Tibial nerve (tissue), 4 donors: Measurements from ENCODE around the gene MTG2. TPM values are rescaled to one million over a fixed set of nuclear protein-coding genes. Genes with fewer than 3 reads are reported as not detected.

Source experiments
- DNase-seq, 2 donors: peaks; one replicate each; pipeline ENCODE4 v3.0.0-alpha.2; 2019; ENCODE audit warnings: low spot score in 2 of 2
- H3K27ac ChIP-seq, 4 donors: fragments of 200-600 bp; sonication (generic) in 3 of 4; one replicate each; pipeline ENCODE4 v1.5.1; 2017 to 2019; ENCODE audit warnings: mild to moderate bottlenecking in 1 of 4
- H3K27me3 ChIP-seq, 2 donors: fragments of 200-600 bp; sonication (generic) in 1 of 2; one replicate each; pipeline versions ENCODE4 v1.5.1 to v1.6.0; 2017 to 2019
- H3K36me3 ChIP-seq, 3 donors: fragments of 200-600 bp; sonication (generic); one replicate each; pipeline ENCODE4 v1.5.1; 2018 to 2019
- H3K4me1 ChIP-seq, 4 donors: fragments of 200-600 bp; sonication (generic) in 3 of 4; one replicate each; pipeline ENCODE4 v1.5.1; 2017 to 2019
- H3K4me3 ChIP-seq, 4 donors: fragments of 200-600 bp; sonication (generic) in 3 of 4; one replicate each; pipeline ENCODE4 v1.5.1; 2017 to 2019; ENCODE audit warnings: mild to moderate bottlenecking in 1 of 4, moderate library complexity in 1 of 4
- H3K9me3 ChIP-seq, 4 donors: fragments of 200-600 bp; sonication (generic) in 3 of 4; one replicate each; pipeline ENCODE4 v1.5.1; 2017 to 2019
- EP300 ChIP-seq, 2 donors: sonication (generic); formaldehyde crosslinking; IDR thresholded peaks; one replicate each; pipeline ENCODE4 v1.6.1; 2017; ENCODE audit warnings: antibody characterized with exemption in 2 of 2, mild to moderate bottlenecking in 1 of 2
- POLR2A ChIP-seq, 2 donors: fragments of 450-650 bp; IDR thresholded peaks; one replicate each; pipeline ENCODE4 v1.6.1; 2017; ENCODE audit warnings: antibody characterized with exemption in 2 of 2, mild to moderate bottlenecking in 2 of 2, moderate library complexity in 2 of 2
- WGBS, 2 donors: methylation state at CpG; one replicate each; pipeline ENCODE4 v1.1.5; 2018; 5-methylcytosine and 5-hydroxymethylcytosine counted together
- total RNA-seq, 4 donors: library from RNA; depleted of rRNA; stranded (reverse); fragments of >200 nt; gene quantifications; one replicate each; pipeline ENCODE4 v1.1.0, GENCODE V29; 2016
- TF ChIP-seq, protein P1 (sequence below), 5 experiments: fragments of 200-600 bp in 3 of 5; fragments of 450-650 bp in 2 of 5; sonication (generic) in 3 of 5; IDR thresholded peaks; one replicate each; pipeline ENCODE4 v1.5.1; 2016 to 2019; ENCODE audit warnings: antibody characterized with exemption in 5 of 5, mild to moderate bottlenecking in 3 of 5, moderate library complexity in 2 of 5

MTG2 gene
- total RNA-seq, 4 donors from 2014 or later, result 24.7 to 46.9 (median 41.6) TPM

DNA sequence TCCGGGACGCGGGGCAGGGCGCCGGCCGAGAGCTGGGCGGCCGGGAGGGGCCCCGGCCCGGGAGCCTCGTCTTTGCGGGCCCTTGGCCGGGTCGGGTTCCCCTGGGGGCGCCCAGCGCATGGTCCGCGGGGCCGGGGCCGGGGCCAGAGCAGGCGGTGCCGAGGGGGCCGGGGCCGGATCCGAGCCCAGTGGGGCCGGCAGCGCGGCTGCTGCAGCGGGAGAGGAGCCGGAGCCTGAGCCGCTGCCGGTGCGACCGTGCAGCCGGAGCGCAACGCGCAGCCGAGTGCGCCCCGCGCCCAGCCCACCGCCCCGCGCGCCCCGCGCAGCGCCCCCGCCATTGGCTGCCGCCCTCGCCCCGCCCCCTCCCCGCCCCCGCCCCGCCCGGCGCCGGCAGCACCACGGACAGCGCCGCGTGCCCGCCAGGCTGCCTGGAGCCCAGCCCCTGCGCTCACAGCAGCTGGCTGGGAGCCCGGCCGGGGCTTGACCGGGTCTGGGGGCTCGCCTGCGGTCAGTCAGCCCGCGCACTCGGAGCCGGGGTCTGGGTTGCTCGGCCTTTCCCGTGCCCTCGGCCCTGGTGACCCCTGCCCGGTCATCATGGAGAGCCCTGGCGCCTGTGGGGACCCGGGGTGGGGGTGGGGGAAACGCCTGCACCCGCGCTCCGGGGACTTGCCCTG, 37.3 kb downstream of the MTG2 start, which contains the start of gene HRH3:
Gene HRH3, minus strand, starts transcription at position 287 of the 674 bp plus-strand sequence. CDS start 308 bp downstream, outside the sequence.
- H3K27ac ChIP-seq, result no peak within 1 kb of the TSS
- TF ChIP-seq EP300 (IDR thresholded peaks at IDR 0.05), result no peak
- TF ChIP-seq, protein P1, sequence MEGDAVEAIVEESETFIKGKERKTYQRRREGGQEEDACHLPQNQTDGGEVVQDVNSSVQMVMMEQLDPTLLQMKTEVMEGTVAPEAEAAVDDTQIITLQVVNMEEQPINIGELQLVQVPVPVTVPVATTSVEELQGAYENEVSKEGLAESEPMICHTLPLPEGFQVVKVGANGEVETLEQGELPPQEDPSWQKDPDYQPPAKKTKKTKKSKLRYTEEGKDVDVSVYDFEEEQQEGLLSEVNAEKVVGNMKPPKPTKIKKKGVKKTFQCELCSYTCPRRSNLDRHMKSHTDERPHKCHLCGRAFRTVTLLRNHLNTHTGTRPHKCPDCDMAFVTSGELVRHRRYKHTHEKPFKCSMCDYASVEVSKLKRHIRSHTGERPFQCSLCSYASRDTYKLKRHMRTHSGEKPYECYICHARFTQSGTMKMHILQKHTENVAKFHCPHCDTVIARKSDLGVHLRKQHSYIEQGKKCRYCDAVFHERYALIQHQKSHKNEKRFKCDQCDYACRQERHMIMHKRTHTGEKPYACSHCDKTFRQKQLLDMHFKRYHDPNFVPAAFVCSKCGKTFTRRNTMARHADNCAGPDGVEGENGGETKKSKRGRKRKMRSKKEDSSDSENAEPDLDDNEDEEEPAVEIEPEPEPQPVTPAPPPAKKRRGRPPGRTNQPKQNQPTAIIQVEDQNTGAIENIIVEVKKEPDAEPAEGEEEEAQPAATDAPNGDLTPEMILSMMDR (IDR thresholded peaks at IDR 0.05), result no peak
- TF ChIP-seq POLR2A (IDR thresholded peaks at IDR 0.05), result no peak
- WGBS, 2 donors, result 1% methylated on average over 27 to 37 of the region's 84 CpGs
- H3K4me1 ChIP-seq, result peaks cover 0 to 19% (median 4%) of the 10 kb centered on the region in 4 donors
- peaks cover 0 to 95% of the 10 kb centered on the region in 2 donors for H3K27me3 ChIP-seq
- no peaks in the 10 kb centered on the region for H3K36me3 ChIP-seq
- DNase-seq, result no peak
- peak within 1 kb of the TSS in 1 of 4 donors; percentile 48 for H3K4me3 ChIP-seq
- H3K9me3 ChIP-seq, result no peaks in the 10 kb centered on the region

DNA sequence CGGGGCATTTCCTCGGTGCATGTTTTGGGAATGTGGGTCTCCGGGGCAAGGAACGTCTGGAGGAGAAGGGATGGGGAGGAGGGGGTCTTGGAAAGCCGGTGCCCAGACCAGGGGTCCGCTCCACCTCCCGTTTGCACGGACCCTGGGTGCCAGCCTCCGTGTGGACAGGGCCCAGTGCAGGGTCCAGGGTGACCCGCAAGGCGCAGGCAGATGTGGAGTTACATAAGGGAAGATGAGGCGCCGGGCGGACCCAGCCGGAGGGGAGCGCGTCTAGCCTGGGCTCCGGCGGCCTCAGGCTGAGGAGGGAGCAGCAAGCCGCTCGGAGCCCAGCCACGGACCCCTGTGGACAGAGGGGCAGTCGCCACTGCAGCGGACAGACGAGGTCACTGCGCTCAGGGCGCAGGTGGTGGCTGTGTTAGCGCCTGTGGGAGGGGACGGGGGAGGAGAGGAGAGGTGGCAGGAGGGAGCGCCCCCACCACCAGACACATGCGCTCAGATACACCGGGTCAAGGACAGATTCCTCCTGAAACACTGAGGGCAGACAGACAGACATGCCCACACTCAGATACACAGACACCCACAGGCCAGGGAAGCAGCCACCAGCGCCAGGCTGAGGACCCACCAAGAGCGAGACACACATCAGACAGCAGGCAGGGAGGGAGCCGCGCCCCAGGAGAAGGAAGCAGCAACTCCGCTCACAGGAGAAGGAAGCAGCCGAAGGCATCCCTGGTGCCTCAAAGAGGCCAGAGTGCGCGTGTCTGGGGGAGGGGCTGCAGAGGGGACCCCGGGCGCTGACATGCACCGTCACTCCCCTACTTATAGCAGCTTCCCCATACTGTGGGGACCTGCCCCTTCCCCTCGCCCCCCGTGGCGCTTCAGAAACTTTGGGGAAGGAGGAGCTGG, 38.1 kb downstream of the MTG2 start:
- Histone ChIP-seq H3K9me3 (no peaks in the 10 kb centered on the region), H3K27me3 (peaks cover 0 to 95% of the 10 kb centered on the region in 2 donors), H3K27ac (no peak overlapping the region), H3K4me1 (peaks cover 0 to 19% (median 4%) of the 10 kb centered on the region in 4 donors), H3K36me3 (no peaks in the 10 kb centered on the region), H3K4me3 (no peak overlapping the region)
- no peak for DNase-seq
- 2 to 3% methylated on average over 37 to 46 of the region's 46 CpGs for WGBS, 2 donors
- TF ChIP-seq EP300 (IDR thresholded peaks at IDR 0.05), result no peak
- TF ChIP-seq, protein P1 (IDR thresholded peaks at IDR 0.05), result no peak
- TF ChIP-seq POLR2A (IDR thresholded peaks at IDR 0.05), result no peak

DNA sequence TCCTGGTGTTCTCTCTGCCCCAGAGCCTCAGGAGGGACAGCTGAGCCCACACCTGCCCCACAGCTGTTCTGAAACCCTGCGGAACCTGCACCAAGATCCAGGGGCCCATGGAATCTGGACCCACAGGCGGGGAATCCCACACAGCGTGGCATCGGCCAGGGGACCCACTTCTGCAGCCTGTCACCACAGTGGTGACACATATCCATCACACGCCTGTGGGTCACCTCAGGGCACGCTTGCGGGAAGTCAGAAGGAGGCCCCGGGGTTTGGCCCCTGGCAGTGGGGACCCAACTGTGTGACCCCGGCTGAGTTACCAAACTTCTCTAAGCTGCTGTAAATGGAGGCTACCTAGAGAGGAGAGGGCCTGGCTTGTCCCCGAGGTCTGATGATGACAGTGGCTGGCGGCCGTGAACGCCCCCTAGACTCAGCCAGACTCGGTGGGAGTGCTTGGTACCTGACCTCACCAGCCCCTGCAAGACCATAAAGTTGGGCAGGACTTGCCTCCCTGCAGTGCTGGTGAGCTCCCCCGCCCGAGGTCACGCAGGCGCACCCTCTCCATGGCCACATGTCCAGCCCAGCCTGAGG, 39.5 kb downstream of the MTG2 start:
- WGBS, 2 donors, result 73 to 77% methylated on average over 9 to 11 of the region's 18 CpGs
- H3K4me3 ChIP-seq, result no peak overlapping the region
- no peak for TF ChIP-seq EP300 (IDR thresholded peaks at IDR 0.05)
- TF ChIP-seq, protein P1 (IDR thresholded peaks at IDR 0.05), result no peak
- no peak for TF ChIP-seq POLR2A (IDR thresholded peaks at IDR 0.05)
- H3K27me3 ChIP-seq, result peaks cover 0 to 95% of the 10 kb centered on the region in 2 donors
- DNase-seq, result no peak
- H3K27ac ChIP-seq, result no peak overlapping the region
- no peaks in the 10 kb centered on the region for H3K9me3 ChIP-seq
- H3K36me3 ChIP-seq, result no peaks in the 10 kb centered on the region
- H3K4me1 ChIP-seq, result peaks cover 0 to 19% (median 4%) of the 10 kb centered on the region in 4 donors

DNA sequence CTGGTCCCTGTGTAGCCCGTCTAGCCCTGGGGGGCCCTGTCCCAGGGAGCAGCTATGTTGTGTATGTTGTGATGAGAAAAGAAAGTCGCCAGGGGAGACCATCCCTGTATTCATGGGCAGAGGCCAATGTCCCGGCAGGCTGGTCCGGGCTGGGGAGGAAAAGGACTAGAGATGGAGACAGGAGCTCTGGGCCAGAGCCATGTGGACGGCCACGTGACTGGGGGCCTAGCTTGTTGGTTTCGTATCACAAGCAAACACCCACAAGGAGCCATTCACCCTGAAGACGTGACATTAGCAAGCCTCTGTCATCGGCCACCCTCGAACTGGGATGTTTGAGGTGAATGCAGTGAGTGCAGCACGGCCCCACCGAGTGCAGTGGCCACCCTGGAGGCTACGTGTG, 40.1 kb downstream of the MTG2 start:
- Histone ChIP-seq H3K4me3 (no peak overlapping the region), H3K4me1 (peaks cover 0 to 19% (median 4%) of the 10 kb centered on the region in 4 donors), H3K27ac (no peak overlapping the region), H3K27me3 (peaks cover 0 to 95% of the 10 kb centered on the region in 2 donors), H3K36me3 (no peaks in the 10 kb centered on the region), H3K9me3 (no peaks in the 10 kb centered on the region)
- TF ChIP-seq POLR2A (IDR thresholded peaks at IDR 0.05) (no peak), EP300 (IDR thresholded peaks at IDR 0.05) (no peak)
- TF ChIP-seq, protein P1 (IDR thresholded peaks at IDR 0.05), result no peak
- DNase-seq, result no peak
- WGBS, 2 donors, result 76 to 85% methylated on average over 7 to 11 of the region's 13 CpGs
